ENCODE results near the gene CLEC16A.

- no peak for TF ChIP-seq CEBPB (IDR thresholded peaks at IDR 0.05)
- TF ChIP-seq USF1 (IDR thresholded peaks at IDR 0.05) = no peak
- no peak for TF ChIP-seq YY1 (IDR thresholded peaks at IDR 0.05; ENCODE audit: low read depth)
- no peak for TF ChIP-seq EP300 (IDR thresholded peaks at IDR 0.05; ENCODE audit: borderline replicate concordance)
- no peak for TF ChIP-seq NFIC (IDR thresholded peaks at IDR 0.05)
- no peak for TF ChIP-seq TCF12 (IDR thresholded peaks at IDR 0.05; ENCODE audit: low read depth)
- TF ChIP-seq CREB1 (IDR thresholded peaks at IDR 0.05; ENCODE audit: low read depth) = no peak
- no peak for TF ChIP-seq RAD21 (IDR thresholded peaks at IDR 0.05; ENCODE audit: low read depth)
- no peak for TF ChIP-seq REST (IDR thresholded peaks at IDR 0.05; ENCODE audit: low read depth)
These were observed 265.9 kb downstream of the CLEC16A start for GRCh38 chr16:11210260-11210659.
